NCI-H446 treated with DMSO at 0.1 percent for 48 hours (cell line): ENCODE data around the gene METTL3.
"Not testable (repeated sequence)": the region's sequence is repeated elsewhere in the genome, so short reads cannot be mapped to it uniquely, and the experiment has no call there.

Experiments
- DNase-seq: peaks from one replicate; lab custom pipeline; 2025; lab: John Stamatoyannopoulos, UW

The METTL3 gene

GRCh38 chr14:21510735-21511657 is at the start of gene METTL3:
METTL3 (minus strand) TSS chr14:21511340; CDS start chr14:21511223, 117 bp downstream.
- DNase-seq: peak; percentile 98

GRCh38 chr14:21558703-21559170 is 47.6 kb upstream of the METTL3 start:
- no peak for DNase-seq

GRCh38 chr14:21557084-21557901 is 46.2 kb upstream of the METTL3 start:
- peak; percentile 86 for DNase-seq

- no peak for DNase-seq
Measured at GRCh38 chr14:21556378-21557083, 45.4 kb upstream of the METTL3 start.

- DNase-seq: no peak
Measured at GRCh38 chr14:21553266-21553665, 42.1 kb upstream of the METTL3 start.

- DNase-seq: not testable (repeated sequence)
Measured at GRCh38 chr14:21544588-21544987, 33.4 kb upstream of the METTL3 start.

- DNase-seq: no peak
Measured at GRCh38 chr14:21543963-21544362, 32.8 kb upstream of the METTL3 start.

GRCh38 chr14:21543521-21543960 is 32.4 kb upstream of the METTL3 start:
- peak; percentile 45 for DNase-seq

- no peak for DNase-seq
Measured at GRCh38 chr14:21541413-21542074, 30.4 kb upstream of the METTL3 start.

- DNase-seq: no peak
Measured at GRCh38 chr14:21539189-21539940, 28.2 kb upstream of the METTL3 start.

GRCh38 chr14:21537090-21537424 is 25.9 kb upstream of the METTL3 start:
- DNase-seq: no peak

GRCh38 chr14:21536418-21537089 is 25.4 kb upstream of the METTL3 start:
- no peak for DNase-seq

GRCh38 chr14:21535545-21536417 is 24.6 kb upstream of the METTL3 start:
- no peak for DNase-seq

- no peak for DNase-seq
Measured at GRCh38 chr14:21534576-21534975, 23.4 kb upstream of the METTL3 start.

- DNase-seq: no peak
Measured at GRCh38 chr14:21533294-21533693, 22.2 kb upstream of the METTL3 start.

- no peak for DNase-seq
Measured at GRCh38 chr14:21529515-21529914, 18.4 kb upstream of the METTL3 start.

GRCh38 chr14:21528381-21529348 is 17.5 kb upstream of the METTL3 start:
- DNase-seq: no peak

- no peak for DNase-seq
Measured at GRCh38 chr14:21527318-21527679, 16.2 kb upstream of the METTL3 start.
